GM18907 (cell line): Measurements from ENCODE around the gene PLCB3.
A peak's percentile ranks its signal among the peaks of the same experiment; 100 is the strongest.

Experiments
- ATAC-seq: cut with Tn5 transposase; IDR thresholded peaks from one replicate; pipeline ENCODE4 v1.9.1; 2021; ENCODE audit warnings: mild to moderate bottlenecking, moderate library complexity; ENCODE audit not compliant: unreplicated experiment

Gene PLCB3

GRCh38 chr11:64317961-64318765 lies 66.8 kb downstream of the PLCB3 start, which contains the start of gene PRDX5:
Gene PRDX5 (plus strand): TSS chr11:64318121. CDS start chr11:64318216, 95 bp downstream.
- peak; percentile 48 for ATAC-seq
